ENCODE data around the gene ZMYND8.
"Not testable (repeated sequence)": the region's sequence is repeated elsewhere in the genome, so short reads cannot be mapped to it uniquely, and the experiment has no call there.

Gene ZMYND8

DNA sequence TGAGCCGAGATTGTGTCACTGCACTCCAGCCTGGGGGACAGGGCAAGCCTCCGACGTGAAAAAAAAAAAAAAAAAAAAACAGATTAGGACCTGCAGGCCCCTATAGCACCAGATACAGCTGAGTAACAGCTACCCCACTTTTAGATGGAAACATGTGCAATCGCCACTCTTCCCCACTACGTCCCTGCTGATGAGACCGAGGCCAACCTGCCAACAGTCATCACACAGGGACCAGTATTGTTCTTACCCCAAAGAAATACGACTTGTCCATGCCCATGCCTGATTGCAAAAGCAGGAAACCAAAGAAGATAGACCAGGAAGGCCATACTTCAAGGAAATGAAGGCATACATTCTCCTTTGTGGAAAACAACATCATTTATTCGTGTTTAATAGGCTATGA, 45.8 kb downstream of the ZMYND8 start:
- DNase-seq, result no peak

DNA sequence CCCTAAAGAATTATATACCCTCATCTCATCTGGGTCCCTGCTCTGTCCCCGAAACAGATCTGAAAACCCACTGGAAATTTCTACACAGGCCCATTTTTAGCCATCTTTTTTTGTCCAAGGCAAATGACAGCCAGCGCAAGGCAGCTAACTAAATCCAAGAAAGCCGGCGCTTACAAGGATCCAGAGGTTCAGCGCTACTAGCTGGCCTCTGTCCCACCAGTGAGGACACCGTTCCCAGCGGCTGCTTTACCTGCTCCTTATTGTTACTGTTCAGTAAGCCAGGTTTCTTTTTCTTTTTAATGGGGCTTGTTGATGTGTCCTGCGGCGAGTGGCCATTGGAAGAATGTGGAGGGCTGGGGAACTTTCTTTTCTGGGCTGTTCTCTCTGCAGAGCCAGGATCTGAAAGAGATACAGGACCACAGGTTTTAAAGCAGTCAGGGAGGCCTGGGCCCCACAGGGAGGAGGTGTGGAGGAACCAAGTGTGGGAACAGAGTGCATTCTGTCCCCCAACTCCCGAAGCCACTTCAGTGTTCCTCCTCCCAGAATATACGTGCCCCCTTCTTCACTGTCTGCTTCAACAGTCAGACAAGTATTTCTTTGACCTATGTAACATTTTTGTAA, 46.6 kb downstream of the ZMYND8 start:
- DNase-seq, result no peak

DNA sequence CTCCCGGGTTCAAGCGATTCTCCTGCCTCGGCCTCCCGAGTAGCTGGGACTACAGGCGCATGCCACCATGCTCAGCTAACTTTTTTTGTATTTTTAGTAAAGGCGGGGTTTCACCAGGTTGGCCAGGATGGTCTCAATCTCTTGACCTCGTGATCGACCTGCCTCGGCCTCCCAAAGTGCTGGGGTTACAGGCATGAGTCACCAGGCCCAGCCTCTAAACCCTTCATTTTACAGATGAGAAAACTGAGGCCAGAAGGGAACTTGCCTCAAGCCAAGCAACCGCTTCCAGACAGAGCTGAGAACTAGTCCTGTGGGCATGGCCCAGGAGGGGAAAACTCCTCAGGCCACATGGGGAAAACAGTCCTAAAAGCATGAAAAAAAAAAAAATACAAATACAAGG, 47.1 kb downstream of the ZMYND8 start:
- no peak for DNase-seq

DNA sequence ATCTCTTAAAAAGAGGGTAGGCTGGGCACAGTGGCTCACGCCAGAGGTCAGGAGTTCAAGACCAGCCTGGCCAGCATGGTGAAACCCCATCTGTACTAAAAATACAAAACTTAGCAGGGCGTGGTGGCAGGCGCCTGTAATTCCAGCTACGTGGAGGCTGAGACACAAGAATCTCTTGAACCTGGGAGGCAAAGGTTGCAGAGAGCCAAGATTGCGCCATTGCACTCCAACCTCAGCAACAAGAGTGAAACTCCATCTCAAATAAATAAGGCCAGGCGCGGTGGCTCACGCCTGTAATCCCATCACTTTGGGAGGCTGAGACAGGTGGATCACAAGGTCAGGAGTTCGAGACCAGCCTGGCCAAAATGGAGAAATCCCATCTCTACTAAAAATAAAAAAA, 48.9 kb downstream of the ZMYND8 start:
- not testable (repeated sequence) for DNase-seq

DNA sequence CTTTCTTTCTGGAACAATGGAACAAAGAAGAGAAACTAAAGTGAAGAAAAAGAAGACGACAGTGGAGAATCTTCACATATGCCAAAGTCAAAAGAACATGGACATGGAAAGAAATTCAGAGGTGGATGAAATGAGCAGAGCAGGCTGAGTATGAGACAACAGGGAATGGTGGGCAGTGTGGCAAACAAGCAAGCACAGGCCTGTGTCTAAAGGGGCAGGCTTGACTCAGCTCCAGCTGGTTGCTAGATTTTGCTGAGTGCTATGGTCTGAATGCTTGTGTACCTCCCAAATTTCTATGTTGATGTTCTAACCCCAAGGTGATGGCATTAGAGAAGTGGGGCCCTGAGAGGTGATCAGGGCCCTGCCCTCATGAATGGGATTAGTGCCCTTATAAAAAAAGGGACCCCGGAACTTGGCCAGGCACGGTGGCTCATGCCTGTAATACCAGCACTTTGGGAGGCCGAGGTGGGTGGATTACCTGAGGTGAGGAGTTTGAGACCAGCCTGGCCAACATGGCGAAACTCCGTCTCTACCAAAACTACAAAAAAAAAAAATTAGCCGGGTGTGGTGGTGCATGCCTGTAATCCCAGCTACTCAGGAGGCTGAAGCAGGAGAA, 49.6 kb downstream of the ZMYND8 start:
- DNase-seq, result no peak

DNA sequence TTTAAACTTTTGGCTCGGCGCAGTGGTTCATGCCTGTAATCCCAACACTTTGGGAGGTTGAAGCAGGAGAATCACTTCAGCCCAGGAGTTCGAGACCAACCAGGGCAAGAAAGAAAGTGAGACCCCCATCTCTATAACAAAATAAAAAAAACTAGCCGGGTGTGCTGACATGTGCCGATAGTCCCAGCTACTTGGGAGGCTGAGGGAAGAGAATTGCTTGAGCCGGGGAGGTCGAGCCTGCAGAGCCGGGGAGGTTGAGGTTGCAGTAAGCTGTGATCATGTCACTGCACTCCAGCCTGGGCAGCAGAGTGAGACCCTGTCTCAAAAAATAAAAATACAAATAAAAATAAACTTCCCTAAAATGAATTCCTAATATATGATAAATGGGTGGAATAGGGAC, 50.4 kb downstream of the ZMYND8 start:
- DNase-seq, result no peak

DNA sequence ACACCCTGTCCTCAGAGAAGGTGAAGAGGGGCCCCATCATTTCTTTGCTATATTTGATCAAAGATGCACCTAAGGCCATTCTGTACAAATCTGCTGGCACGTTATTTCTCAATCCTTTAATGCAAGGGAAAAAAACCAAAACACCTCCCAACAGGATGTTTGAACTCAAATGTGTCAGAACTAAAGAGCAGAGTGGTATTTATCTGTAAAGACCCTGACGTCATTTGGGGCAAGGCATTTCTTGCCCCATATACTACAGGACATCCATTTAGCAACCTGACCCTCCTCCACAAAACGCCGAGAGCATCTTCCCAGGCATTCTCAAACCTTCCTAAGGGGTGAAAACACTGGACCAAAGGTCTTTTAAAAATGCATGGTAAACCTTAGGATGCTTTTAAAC, 50.8 kb downstream of the ZMYND8 start:
- peak in 1 of 4 experiments; percentile 16 for DNase-seq

DNA sequence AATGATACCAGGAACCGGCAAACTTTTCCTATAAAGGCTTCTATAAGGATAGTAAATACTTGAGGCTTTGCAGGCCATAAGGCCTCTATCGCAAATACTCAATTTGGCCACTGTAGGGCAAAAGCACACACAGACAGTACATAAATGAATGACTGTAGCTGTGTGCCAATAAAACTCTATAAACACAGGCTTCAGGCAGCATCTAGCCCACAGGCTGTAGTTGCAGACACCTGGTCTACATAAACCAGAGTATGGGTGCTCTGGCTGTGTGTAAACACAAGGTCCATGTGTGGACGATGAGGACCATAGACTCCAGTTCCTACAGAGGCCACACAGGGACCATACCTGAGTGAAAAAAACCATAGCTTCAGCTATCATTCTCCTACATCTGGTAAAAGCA, 52.2 kb downstream of the ZMYND8 start:
- no peak for DNase-seq

DNA sequence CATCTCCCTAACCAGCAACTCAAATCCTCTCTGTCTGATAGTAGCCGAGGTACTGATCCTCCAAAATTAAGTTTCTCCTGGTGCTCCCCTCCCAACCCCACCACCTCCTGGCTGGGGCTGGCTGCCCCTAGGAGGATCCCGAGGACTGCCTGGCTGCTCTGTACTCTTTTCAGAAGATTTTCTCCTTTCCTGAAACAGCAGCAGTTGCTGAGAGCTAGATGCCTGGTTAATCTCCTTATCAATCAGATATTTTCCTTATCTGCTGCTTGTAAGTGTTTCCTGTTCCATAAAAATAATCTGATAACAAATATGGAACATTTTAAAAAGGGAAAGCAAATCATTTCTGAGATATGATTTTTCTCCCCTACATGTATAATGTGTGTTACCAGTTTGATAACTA, 52.8 kb downstream of the ZMYND8 start:
- DNase-seq, result no peak

DNA sequence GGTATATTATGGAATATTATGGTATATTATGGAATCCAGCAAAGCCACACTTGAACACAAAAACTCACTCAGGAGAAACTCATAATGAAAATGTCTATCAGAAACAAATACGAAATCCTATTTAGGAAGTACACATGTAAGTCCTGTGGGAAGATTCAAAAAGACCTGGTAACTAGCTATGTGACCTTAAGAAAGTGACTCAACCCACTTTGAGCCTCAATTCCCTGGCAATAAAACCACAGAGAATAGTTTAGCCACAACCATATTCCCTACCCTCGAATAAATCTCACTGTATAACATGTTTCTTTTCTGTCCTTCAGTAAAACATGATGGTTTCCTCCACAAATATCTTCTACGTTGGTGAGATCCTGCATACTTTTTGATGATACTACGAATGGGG, 56.4 kb downstream of the ZMYND8 start:
- DNase-seq, result no peak

DNA sequence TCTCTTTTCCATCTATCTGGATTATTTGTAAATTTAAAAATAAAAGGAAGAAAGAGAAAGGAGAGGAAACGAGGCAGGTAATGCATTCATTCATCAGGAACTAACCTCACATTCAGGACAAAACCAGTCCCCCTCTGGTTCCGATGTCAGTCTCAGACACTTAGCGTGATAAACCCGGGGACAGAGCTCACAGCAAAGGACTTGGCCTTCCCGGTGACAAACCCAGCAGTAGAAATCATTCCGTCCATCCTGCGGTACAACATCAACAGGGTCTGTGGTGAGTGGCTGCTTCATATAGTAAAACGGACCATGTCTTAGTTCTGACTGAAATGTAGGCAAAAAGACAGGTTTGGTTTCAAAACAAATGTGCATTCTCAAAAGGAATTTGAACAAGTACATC, 57.9 kb downstream of the ZMYND8 start:
- DNase-seq, result no peak

DNA sequence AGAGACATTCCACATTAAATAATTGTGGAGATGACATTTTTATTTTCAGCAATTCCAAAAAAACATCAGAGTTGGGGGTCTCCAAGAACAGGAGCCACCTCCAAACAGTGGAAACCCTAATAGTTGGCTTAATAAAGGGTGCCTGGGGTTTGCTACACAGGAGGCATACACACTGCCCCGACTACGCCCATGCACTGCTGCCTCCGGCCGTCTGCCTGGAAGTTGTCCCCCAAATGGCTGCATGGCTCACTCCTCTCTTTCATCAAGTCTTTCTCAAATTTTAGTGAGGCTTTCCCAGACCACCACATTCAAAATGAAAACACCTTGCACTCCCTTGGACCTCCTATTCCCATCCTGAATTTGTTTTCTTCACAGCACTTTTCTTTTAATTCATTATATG, 58.8 kb downstream of the ZMYND8 start:
- DNase-seq, result no peak

DNA sequence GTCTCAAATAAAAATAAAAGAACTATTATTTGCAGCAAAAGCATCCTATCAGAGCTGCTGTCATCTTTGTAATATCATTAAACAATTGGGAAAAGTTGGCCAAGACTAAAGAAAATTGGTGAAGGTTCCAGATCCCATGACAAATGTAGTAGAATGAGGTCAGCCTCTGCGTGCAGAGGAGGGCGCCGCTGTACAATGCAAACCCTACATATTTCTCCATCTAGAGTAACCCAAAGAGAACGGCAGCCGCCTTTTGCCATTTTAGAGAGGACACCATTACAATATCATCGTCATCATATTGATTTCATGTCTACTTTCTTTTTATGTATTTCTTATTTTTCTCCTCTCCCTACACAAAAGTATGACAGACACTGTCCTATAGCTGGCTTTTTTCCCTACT, 59.5 kb downstream of the ZMYND8 start:
- peak in 2 of 4 experiments; percentile 21 to 25 for DNase-seq

DNA sequence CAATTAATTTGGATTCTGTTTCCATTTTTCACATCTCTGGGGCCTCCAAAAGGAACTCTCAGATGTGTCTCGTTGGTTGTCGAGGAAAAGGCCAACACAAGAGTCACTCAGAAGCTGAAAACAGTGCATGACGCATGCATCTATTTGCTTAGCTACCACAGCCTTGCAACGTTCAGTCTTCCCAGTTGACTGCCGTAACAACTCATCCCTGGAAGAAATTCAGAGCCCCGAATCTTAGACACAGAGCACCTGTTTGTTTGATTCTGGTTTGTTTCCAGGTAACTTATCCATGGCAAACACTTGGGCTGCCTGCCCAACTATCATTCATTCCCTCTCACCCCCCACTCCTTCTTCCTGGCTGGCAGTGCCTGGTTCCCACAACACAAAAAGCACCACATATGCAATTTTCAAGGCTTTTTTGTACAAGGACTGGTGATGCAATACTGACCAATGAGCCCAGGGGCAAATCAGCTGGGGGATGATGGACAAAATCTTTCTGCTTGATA, 60.5 kb downstream of the ZMYND8 start:
- DNase-seq, result no peak

DNA sequence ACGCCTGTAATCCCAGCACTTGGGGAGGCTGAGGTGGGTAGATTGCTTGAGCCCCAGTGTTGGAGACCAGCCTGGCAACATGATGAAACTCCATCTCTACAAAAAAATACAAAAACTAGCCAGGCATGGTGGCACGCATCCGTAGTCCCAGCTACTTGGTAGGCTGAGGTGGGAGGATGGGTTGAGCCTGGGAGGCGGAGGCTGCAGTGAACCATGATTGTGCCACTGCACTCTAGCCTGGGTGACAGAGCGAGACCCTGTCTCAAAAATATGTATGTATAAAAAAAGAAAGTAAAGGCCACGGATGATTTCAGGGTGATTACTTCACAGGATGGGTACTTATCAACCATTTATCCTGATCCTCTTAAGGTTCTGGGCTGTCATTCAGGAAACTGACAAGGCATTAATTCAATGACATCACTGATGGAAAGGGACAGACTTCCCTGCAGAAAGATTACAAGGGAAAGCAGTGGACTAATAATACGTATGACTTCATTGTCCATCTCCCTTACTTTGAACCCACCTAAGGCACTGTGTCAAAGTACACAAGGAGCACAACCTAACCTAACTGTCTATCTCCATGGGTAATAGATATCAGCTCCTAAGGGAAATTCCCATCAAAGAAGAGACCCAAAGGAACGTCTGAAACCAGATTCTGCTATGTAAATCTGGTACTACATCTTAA, 61.2 kb downstream of the ZMYND8 start:
- no peak for DNase-seq

DNA sequence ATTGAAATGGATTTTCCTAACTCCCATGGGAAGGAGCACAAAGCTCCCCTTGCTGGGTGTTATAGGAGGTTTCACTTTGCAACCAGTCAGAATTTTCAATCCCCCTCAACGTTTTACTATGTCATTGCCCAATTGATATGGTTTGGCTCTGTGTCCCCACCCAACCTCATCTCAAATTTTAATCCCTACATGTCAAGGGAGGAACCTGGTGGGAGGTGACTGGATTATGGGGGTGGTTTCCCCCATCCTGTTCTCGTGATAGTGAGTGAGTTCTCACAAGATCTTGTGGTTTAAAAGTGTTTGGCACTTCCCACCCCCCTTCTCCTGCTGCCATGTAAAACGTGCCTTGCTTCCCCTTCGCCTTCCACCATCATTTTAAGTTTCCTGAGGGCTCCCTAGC, 62.9 kb downstream of the ZMYND8 start:
- DNase-seq, result peak in 3 of 4 experiments; percentile 43 to 57 (median 49)

DNA sequence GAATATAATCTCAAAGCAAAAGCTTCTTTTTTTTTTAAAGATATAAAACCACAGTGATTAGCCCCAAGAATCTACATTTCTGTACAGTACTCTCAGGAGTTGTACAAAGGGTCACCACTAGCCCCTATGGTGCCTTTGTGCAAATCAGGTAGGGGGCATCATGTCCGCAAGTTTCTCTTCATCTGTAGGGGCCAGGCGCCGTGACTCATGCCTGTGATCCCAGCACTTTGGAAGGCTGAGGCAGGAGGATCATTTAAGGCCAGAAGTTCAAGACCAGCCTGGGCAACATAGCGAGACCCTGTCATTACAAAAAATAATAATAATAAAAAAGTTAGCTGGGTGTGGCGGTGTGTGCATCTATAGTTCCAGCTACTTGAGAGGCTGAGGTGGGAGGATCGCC, 63.9 kb downstream of the ZMYND8 start:
- DNase-seq, result no peak

DNA sequence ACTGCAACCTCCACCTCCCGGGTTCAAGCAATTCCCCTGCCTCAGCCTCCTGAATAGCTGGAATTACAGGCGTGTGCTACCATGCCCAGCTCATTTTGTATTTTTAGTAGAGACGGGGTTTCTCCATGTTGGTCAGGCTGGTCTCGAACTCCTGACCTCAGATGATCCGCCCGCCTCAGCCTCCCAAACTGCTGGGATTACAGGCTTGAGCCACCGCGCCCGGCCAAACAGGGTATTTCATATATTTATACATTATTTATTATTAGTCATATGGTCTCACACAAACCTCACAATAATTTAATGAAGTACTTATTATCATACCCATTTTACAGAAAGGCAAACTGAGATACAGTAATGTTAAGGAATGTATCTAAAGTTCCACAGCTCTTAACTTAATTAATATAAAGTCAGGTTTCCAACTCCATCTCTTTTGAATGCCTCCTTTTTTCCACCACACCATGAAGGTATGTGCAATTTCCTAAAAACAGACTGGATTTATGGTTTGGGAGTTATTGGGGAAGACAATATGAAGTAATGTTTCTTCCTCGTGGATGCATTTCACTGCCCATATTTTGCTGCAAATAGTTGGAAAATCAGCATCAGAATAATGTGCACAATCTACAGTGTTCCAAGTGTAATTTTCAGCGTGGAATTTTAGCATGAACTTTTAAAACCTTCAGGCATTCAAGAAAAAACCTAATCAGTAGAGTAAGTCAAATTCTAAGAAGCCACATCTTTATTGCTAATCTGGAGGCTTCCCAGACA, 65.7 kb downstream of the ZMYND8 start:
- DNase-seq, result no peak

DNA sequence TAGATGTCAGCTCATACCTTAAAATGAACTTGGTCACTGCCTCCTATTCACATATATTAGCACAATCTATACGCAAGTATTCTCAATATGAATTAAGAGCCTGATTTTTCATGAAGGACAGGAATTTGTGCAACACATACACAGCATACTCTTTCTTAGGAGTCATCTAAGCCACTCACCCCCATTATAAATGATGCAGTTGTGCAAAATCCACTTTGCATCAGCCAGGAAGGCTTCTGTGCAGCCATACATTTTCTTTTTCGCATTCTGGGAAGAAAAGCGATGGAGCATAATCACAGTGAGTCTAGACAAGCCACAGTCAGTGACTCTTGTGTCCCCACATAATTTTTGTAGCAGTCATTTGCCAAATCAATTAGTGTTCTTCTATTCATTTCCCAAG, 66.5 kb downstream of the ZMYND8 start:
- DNase-seq, result no peak

DNA sequence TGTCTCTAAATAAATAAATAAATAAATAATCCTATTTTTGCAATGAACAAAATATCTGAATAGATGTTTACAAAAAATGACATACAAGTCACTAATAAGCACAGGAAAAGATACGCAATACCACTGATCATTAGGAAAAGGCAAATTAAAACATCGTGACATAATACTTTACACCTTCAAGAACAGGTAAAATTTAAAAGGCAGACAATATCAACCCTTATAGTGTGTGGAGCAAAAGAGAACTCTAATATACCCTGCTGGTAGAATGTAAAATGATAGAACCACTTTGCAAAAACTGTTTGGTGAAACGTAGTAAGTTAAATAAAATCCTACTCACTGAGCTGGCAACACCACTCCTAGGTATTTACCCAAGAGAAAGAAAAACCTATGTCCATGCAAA, 67.4 kb downstream of the ZMYND8 start:
- DNase-seq, result no peak

DNA sequence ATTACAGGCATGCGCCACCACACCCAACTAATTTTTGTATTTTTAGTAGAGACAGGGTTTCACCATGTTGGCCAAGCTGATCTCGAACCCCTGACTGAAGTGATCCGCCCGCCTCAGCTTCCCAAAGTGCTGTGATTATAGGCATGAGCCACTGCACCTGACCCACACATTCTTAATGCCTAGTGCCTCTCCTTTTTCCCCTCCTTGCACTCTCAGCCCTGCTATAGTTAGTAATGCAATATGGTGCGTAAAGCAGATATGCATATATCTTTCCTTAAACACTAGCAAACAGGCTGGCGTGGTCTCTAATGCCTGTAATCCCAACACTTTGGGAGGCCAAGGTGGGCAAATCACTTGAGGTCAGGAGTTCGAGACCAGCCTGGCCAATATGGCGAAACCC, 68.0 kb downstream of the ZMYND8 start:
- DNase-seq, result not testable (repeated sequence)

DNA sequence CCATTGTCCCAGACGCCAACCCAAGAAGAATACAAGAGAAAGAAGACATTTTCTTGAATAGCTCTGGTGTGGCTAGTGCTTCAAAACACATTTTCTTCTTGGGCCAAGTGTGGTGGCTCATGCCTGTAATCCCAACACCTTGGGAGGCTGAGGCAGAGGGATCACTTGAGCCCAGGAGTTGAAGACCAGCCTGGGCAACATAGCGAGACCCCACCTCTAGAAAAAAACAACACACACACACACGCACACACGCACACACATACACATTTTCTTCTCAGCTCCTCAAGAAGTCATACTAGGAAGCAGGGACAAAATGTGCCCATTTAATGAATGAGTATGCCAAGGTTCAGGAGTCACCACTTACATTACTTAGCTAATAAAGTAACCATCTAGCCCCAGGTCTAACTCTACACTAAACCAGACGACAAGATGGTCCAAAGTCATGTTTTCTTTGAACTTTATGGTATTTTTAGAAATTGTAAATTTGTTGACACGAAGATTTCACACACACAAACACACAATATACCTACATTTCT, 68.8 kb downstream of the ZMYND8 start:
- DNase-seq, result no peak

DNA sequence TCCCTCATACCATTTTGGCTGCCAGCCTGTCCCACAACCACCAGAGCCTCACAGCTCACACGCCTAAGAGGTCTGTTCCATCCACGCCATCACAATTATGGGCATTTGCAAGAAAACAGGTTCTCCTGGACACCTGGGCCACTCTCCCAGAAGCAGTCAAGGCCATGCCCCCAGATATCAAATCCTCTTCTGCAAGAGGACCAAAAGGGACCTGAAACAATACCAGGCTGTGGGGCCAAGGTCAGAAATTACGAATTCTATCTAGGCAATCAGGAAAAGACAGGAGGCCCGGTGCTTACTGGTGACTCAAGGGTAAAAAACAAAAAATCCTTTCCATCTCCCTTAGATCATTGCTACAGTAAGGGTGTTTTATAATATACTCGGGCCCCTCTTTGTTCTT, 69.8 kb downstream of the ZMYND8 start:
- DNase-seq, result no peak
